C4-2B (cell line): ENCODE results near the gene KCND1.

Experiments
- ZFX ChIP-seq: fragments of 450-650 bp; IDR thresholded peaks from 2 replicates; pipeline ENCODE4 v1.6.1; 2017
- TF ChIP-seq, protein P1 (sequence below): fragments of 450-650 bp; conservative IDR thresholded peaks from 2 replicates; pipeline ENCODE4 v1.5.1; 2017; ENCODE audit warnings: mild to moderate bottlenecking

DNA sequence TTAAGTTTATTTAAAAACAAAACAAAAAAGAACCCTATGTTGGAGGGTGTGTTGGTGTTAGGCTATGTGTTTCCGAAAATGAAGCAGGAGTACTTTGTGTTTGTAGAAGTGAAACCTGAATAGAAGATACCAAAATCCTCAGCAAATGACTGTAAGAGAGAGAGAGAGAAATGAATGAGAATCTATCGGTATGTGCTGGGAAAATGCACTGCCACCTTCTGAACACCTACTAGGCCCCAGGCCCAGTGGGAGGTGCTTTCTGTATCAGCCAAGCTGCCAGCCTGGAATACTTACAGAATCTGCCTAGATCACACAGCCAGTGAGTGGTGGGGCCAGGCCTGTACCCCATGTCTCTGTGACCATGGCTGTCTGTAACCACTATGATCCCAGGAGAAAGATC, 37.9 kb downstream of the KCND1 start:
- TF ChIP-seq, protein P1, sequence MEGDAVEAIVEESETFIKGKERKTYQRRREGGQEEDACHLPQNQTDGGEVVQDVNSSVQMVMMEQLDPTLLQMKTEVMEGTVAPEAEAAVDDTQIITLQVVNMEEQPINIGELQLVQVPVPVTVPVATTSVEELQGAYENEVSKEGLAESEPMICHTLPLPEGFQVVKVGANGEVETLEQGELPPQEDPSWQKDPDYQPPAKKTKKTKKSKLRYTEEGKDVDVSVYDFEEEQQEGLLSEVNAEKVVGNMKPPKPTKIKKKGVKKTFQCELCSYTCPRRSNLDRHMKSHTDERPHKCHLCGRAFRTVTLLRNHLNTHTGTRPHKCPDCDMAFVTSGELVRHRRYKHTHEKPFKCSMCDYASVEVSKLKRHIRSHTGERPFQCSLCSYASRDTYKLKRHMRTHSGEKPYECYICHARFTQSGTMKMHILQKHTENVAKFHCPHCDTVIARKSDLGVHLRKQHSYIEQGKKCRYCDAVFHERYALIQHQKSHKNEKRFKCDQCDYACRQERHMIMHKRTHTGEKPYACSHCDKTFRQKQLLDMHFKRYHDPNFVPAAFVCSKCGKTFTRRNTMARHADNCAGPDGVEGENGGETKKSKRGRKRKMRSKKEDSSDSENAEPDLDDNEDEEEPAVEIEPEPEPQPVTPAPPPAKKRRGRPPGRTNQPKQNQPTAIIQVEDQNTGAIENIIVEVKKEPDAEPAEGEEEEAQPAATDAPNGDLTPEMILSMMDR: no peak
- no peak for TF ChIP-seq ZFX
